Testis (tissue), 3 donors: ENCODE measurements around the gene CTU1. TPM values are rescaled to one million over a fixed set of nuclear protein-coding genes. Genes with fewer than 3 reads are reported as not detected.

Source experiments
- DNase-seq: peaks from one replicate; pipeline ENCODE4 v3.0.0-alpha.2; 2019
- H3K27ac ChIP-seq, 2 donors: fragments of 200-600 bp; sonication (generic); one replicate each; pipeline ENCODE4 v1.5.1; 2019
- H3K27me3 ChIP-seq: fragments of 200-600 bp; sonication (generic); one replicate; pipeline ENCODE4 v1.5.1; 2019
- H3K36me3 ChIP-seq: fragments of 200-600 bp; sonication (generic); one replicate; pipeline ENCODE4 v1.5.1; 2017; ENCODE audit warnings: low read depth; ENCODE audit errors: missing control alignments
- H3K4me1 ChIP-seq: fragments of 200-600 bp; sonication (generic); one replicate; pipeline ENCODE4 v1.5.1; 2019
- H3K4me3 ChIP-seq, 2 donors: fragments of 200-600 bp; sonication (generic); one replicate each; pipeline ENCODE4 v1.5.1; 2017 to 2019
- H3K9me3 ChIP-seq: fragments of 200-600 bp; sonication (generic); one replicate; pipeline ENCODE4 v1.5.1; 2017
- POLR2A ChIP-seq: fragments of 450-650 bp; IDR thresholded peaks from one replicate; pipeline ENCODE4 v1.6.1; 2017; ENCODE audit warnings: antibody characterized with exemption, mild to moderate bottlenecking, moderate library complexity
- WGBS, 2 donors: methylation state at CpG; one replicate each; pipeline ENCODE4 v1.1.5; 2018; 5-methylcytosine and 5-hydroxymethylcytosine counted together
- intact Hi-C: fragments of 100-400 bp; cut with DNase I; formaldehyde crosslinking; loops from one replicate; pipeline ENCODE4 v1.15.1; 2023; ENCODE audit warnings: low total_unique reads
- polyA plus RNA-seq: library from polyadenylated mRNA; stranded (reverse); fragments of 350-450 nt; fragmentation: Illumina TruSeq; extraction: RNeasy Lipid Tissue Mini Kit (QIAGEN cat#74804); gene quantifications from one replicate; pipeline ENCODE4 v1.2.3, GENCODE V29; 2014; ENCODE audit warnings: low read depth, low replicate concordance; ENCODE audit not compliant: insufficient read depth
- total RNA-seq, 2 donors: library from RNA; depleted of rRNA; stranded (reverse); fragments of >200 nt; gene quantifications; one replicate each; pipeline ENCODE4 v1.2.3, GENCODE V29; 2016
- TF ChIP-seq, protein P1 (sequence below), 3 experiments: fragments of 450-650 bp in 2 of 3; fragments of 200-600 bp in 1 of 3; sonication (generic) in 1 of 3; IDR thresholded peaks; one replicate each; pipeline ENCODE4 v1.5.1; 2016 to 2019; ENCODE audit warnings: antibody characterized with exemption in 3 of 3, mild to moderate bottlenecking in 2 of 3, moderate library complexity in 1 of 3

Gene CTU1
- total and polyA plus RNA-seq, 3 donors from 2014 or later: 2.0 to 23.5 (median 17.6) TPM

GRCh38 chr19:51122112-51122981 is 14.1 kb upstream of the CTU1 start:
- intact Hi-C loops: no loop called here
- Histone ChIP-seq H3K9me3 (no peaks in the 10 kb centered on the region), H3K4me3 (no peak overlapping the region), H3K27ac (peak overlapping the region; percentile 63 to 84), H3K36me3 (no peaks in the 10 kb centered on the region), H3K27me3 (no peaks in the 10 kb centered on the region), H3K4me1 (peaks cover 38% of the 10 kb centered on the region)
- TF ChIP-seq, protein P1, sequence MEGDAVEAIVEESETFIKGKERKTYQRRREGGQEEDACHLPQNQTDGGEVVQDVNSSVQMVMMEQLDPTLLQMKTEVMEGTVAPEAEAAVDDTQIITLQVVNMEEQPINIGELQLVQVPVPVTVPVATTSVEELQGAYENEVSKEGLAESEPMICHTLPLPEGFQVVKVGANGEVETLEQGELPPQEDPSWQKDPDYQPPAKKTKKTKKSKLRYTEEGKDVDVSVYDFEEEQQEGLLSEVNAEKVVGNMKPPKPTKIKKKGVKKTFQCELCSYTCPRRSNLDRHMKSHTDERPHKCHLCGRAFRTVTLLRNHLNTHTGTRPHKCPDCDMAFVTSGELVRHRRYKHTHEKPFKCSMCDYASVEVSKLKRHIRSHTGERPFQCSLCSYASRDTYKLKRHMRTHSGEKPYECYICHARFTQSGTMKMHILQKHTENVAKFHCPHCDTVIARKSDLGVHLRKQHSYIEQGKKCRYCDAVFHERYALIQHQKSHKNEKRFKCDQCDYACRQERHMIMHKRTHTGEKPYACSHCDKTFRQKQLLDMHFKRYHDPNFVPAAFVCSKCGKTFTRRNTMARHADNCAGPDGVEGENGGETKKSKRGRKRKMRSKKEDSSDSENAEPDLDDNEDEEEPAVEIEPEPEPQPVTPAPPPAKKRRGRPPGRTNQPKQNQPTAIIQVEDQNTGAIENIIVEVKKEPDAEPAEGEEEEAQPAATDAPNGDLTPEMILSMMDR (IDR thresholded peaks at IDR 0.05): no peak
- no peak for TF ChIP-seq POLR2A
- 71 to 85% methylated on average over 16 to 22 of the region's 22 CpGs for WGBS, 2 donors
- DNase-seq: peak; percentile 70

DNA sequence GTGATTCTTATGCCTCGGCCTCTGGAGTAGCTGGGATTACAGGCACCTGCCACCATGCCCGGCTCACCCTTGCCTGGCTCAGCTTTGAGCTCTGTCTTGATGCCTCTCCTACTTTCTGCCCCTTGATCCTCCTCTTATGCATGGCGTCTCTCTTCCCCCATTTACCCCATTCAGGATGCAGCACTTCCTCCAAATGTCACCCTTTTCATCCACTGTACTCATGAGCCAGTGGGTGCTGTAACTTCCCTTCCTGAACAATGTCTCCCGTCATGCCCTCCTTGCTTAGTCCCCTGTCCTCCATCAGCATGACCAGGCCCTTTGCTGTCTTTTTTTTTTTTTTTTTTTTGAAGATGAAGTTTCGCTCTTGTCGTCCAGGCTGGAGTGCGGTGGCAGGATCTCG is 13.0 kb upstream of the CTU1 start:
- H3K9me3 ChIP-seq: no peaks in the 10 kb centered on the region
- H3K4me3 ChIP-seq: no peak overlapping the region
- H3K27me3 ChIP-seq: no peaks in the 10 kb centered on the region
- intact Hi-C loops: no loop called here
- no peak for DNase-seq
- no peaks in the 10 kb centered on the region for H3K36me3 ChIP-seq
- H3K27ac ChIP-seq: no peak overlapping the region
- WGBS, 2 donors: 92 to 94% methylated on average over 8 of the region's 8 CpGs
- peaks cover 35% of the 10 kb centered on the region for H3K4me1 ChIP-seq
- TF ChIP-seq, protein P1 (IDR thresholded peaks at IDR 0.05): no peak
- no peak for TF ChIP-seq POLR2A

- Histone ChIP-seq H3K27me3 (no peaks in the 10 kb centered on the region), H3K4me3 (no peak overlapping the region), H3K9me3 (no peaks in the 10 kb centered on the region), H3K27ac (no peak overlapping the region), H3K4me1 (peaks cover 24% of the 10 kb centered on the region), H3K36me3 (no peaks in the 10 kb centered on the region)
- 90 to 94% methylated on average over 6 of the region's 6 CpGs for WGBS, 2 donors
- intact Hi-C loops: no loop called here
- TF ChIP-seq POLR2A: no peak
- TF ChIP-seq, protein P1 (IDR thresholded peaks at IDR 0.05): no peak
- no peak for DNase-seq
Observed at GRCh38 chr19:51120160-51120559, 12.0 kb upstream of the CTU1 start.

DNA sequence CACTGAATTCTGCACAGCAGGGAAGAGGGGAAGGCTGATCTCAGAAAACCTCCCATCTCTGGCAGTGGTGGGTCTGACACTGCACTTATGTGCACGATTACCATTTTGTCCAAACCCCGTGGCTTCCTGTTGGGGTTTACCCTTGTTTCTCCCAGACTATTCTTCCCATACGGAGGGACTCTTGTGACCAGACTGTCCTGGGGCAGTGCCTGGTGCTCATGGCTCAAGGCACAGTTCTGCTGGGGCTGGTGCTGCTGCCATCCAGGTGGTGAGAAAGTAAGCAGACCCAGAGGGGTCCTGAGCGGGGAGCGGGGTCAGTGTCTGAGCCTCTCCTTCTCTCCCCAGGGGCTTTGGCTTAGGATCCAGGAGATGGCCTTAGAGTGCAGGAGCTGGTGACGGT is 11.4 kb upstream of the CTU1 start:
- Histone ChIP-seq H3K27me3 (no peaks in the 10 kb centered on the region), H3K27ac (no peak overlapping the region), H3K4me1 (peaks cover 19% of the 10 kb centered on the region), H3K4me3 (no peak overlapping the region), H3K9me3 (no peaks in the 10 kb centered on the region), H3K36me3 (no peaks in the 10 kb centered on the region)
- intact Hi-C loops: no loop called here
- no peak for DNase-seq
- TF ChIP-seq, protein P1 (IDR thresholded peaks at IDR 0.05): no peak
- TF ChIP-seq POLR2A: no peak
- 68 to 79% methylated on average over 6 of the region's 6 CpGs for WGBS, 2 donors

DNA sequence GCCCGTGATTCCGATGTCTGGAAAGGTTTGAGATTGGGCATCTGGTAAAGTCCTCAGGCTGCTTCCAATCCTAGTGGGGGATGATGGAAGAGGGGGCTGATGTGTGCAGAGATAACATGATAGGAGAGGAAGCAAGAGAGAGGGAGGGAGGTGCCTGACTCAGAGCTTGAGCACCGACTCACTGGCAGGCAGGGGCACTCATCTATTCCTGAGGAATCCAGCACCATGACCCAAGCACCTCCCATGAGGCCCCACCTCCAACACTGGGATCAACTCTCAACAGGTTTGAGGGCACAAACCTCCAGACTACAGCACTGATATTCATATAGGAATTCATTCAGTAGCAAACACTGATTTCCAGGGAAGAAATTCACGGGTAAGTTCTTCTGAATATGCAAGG is 10.9 kb upstream of the CTU1 start:
- Histone ChIP-seq H3K36me3 (no peaks in the 10 kb centered on the region), H3K27me3 (no peaks in the 10 kb centered on the region)
- 65 to 67% methylated on average over 4 of the region's 4 CpGs for WGBS, 2 donors

More for the DNA sequence above, 10.9 kb upstream of the CTU1 start:
- TF ChIP-seq POLR2A: no peak
- TF ChIP-seq, protein P1 (IDR thresholded peaks at IDR 0.05): no peak
- no peak overlapping the region for H3K4me3 ChIP-seq
- intact Hi-C loops: no loop called here
- DNase-seq: no peak
- peaks cover 16% of the 10 kb centered on the region for H3K4me1 ChIP-seq
- H3K27ac ChIP-seq: no peak overlapping the region
- H3K9me3 ChIP-seq: no peaks in the 10 kb centered on the region
